HFF-Myc (cell line): ENCODE results near the gene UNC45A.
A peak's percentile ranks its signal among the peaks of the same experiment; 100 is the strongest.
"Not testable (repeated sequence)": the region's sequence is repeated elsewhere in the genome, so short reads cannot be mapped to it uniquely, and the experiment has no call there.

Source experiments
- DNase-seq: peaks from one replicate; pipeline ENCODE4 v3.0.0-alpha.2; 2011; ENCODE audit warnings: low read depth; ENCODE audit errors: extremely low read depth
- H3K4me3 ChIP-seq: replicated peaks from 2 replicates; pipeline ENCODE4 v1.5.1; 2011; ENCODE audit warnings: low read depth, mild to moderate bottlenecking, control low read depth, low read length
- CTCF ChIP-seq: IDR thresholded peaks from 2 replicates; pipeline ENCODE4 v1.5.1; 2012; ENCODE audit warnings: mild to moderate bottlenecking, low read depth, low read length, control low read depth; ENCODE audit errors: missing control alignments

UNC45A gene

DNA sequence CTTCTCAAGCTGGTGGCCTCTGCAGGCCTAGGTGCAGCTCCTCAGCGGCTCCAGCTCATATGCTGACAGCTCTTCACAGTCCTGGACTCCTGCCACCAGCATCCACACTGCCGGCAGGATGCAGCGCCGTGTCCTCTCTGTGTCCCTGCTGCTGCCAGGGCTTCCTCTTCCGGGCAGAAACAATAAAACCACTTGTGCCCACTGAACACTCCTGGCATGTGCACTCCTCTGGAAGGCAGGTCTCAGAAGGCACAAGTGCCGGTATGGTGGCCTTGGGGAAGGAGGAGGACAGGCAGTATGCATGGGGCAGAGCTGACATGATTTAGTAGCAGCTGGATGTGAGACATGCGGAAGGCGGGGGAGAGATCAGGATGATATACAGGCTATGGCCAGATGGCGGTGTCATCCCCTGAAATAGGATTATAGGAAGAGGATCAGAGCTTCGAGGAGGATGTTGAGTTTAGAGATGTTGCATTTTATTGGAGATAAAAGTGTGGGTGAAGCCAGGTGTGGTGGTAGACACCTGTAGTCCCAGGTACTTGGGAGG lies 39.4 kb upstream of the UNC45A start:
- H3K4me3 ChIP-seq = no peak overlapping the region
- peak; percentile 13 for TF ChIP-seq CTCF
- DNase-seq = no peak

DNA sequence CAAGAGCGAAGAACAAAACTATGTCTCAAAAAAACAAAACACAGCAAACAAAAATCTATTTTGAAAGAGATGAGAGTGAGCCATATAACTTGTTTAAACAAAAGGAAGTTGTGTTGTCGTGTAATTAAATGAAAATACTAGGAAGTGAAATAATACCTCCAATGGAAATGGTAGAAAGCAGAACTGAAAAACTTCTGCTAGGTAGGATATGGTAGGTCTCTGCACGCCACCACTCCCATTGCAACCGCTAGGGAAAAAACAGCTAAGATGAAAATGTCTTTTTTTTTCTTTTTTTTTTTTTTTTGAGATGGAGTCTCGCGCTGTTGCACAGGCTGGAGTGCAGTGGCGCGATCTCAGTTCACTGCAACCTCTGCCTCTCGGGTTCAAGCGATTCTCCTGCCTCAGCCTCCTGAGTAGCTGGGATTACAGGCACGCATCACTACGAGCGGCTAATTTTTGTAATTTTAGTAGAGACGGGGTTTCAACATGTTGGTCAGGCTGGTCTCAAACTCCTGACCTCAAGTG lies 37.9 kb upstream of the UNC45A start:
- DNase-seq, H3K4me3 ChIP-seq: not testable (repeated sequence)

- DNase-seq = no peak
- peak overlapping the region; percentile 59 for H3K4me3 ChIP-seq
- no peak for TF ChIP-seq CTCF
Observed at GRCh38 chr15:90901175-90902039, 33.7 kb upstream of the UNC45A start.

GRCh38 chr15:90902040-90902839 lies 32.8 kb upstream of the UNC45A start:
- peak overlapping the region; percentile 59 for H3K4me3 ChIP-seq
- DNase-seq = peak; percentile 41
- TF ChIP-seq CTCF = peak; percentile 77

GRCh38 chr15:90902840-90903732 lies 32.0 kb upstream of the UNC45A start, which contains the start of gene MAN2A2:
Gene MAN2A2 (plus strand): TSS chr15:90903302. CDS start chr15:90904208, 906 bp downstream.
- TF ChIP-seq CTCF = no peak
- no peak for DNase-seq
- peak within 1 kb of the TSS; percentile 59 for H3K4me3 ChIP-seq

GRCh38 chr15:90903733-90904536 lies 31.1 kb upstream of the UNC45A start:
- DNase-seq = no peak
- no peak for TF ChIP-seq CTCF
- peak overlapping the region; percentile 56 for H3K4me3 ChIP-seq
